DND-41 (cell line): ENCODE measurements around the gene SLC10A7.

Experiments used
- ATAC-seq: fragments of 200-7000 bp; cut with Tn5 transposase; 3 replicates; pipeline ENCODE4 v1.9.1; 2021; ENCODE audit warnings: low read depth; ENCODE audit not compliant: insufficient read depth
- DNase-seq: peaks from one replicate; pipeline ENCODE4 v3.0.0-alpha.2; 2020
- H2AFZ ChIP-seq: 2 replicates; pipeline ENCODE4 v1.6.0; 2012; ENCODE audit warnings: low read depth, low read length
- H3K27ac ChIP-seq: 2 replicates; pipeline ENCODE4 v1.5.1; 2012; ENCODE audit warnings: low read length, inconsistent platforms
- H3K27me3 ChIP-seq: fragments of 200-600 bp; sonication (generic); 2 replicates; pipeline ENCODE4 v1.6.0; 2012; ENCODE audit warnings: low read length, mild to moderate bottlenecking, inconsistent platforms; ENCODE audit not compliant: insufficient read depth, poor library complexity
- H3K36me3 ChIP-seq: 2 replicates; pipeline ENCODE4 v1.5.1; 2012; ENCODE audit warnings: low read length, inconsistent platforms; ENCODE audit not compliant: insufficient read depth
- H3K4me1 ChIP-seq: 2 replicates; pipeline ENCODE4 v1.5.1; 2012; ENCODE audit warnings: mild to moderate bottlenecking, low read length; ENCODE audit not compliant: insufficient read depth
- H3K4me2 ChIP-seq: 2 replicates; pipeline ENCODE4 v1.6.0; 2012; ENCODE audit warnings: mild to moderate bottlenecking, moderate library complexity, low read length, inconsistent platforms; ENCODE audit not compliant: insufficient read depth
- H3K4me3 ChIP-seq, 2 experiments: fragments of 200-600 bp in 1 of 2; shearing (Covaris generic) in 1 of 2; 2 replicates each; pipeline ENCODE4 v1.5.1; 2012 to 2016; ENCODE audit warnings: inconsistent platforms in 2 of 2, low read length in 2 of 2, mild to moderate bottlenecking in 2 of 2, low read depth in 1 of 2, moderate library complexity in 1 of 2
- H3K79me2 ChIP-seq: 2 replicates; pipeline ENCODE4 v1.6.0; 2012; ENCODE audit warnings: low read length, inconsistent platforms; ENCODE audit not compliant: insufficient read depth
- H3K9ac ChIP-seq: 2 replicates; pipeline ENCODE4 v1.6.0; 2012; ENCODE audit warnings: low read depth, mild to moderate bottlenecking, inconsistent platforms, low read length, moderate library complexity
- H3K9me3 ChIP-seq: 2 replicates; pipeline ENCODE4 v1.5.1; 2012; ENCODE audit warnings: low read length, moderate library complexity, mild to moderate bottlenecking, inconsistent platforms; ENCODE audit not compliant: insufficient read depth, severe bottlenecking
- H4K20me1 ChIP-seq: 2 replicates; pipeline ENCODE4 v1.6.0; 2012; ENCODE audit warnings: low read length; ENCODE audit not compliant: insufficient read depth
- EZH2 ChIP-seq: IDR thresholded peaks from 3 replicates; pipeline ENCODE4 v1.6.1; 2012; ENCODE audit warnings: borderline replicate concordance, low read depth, mild to moderate bottlenecking, moderate library complexity, low read length, inconsistent platforms; ENCODE audit not compliant: severe bottlenecking
- TF ChIP-seq, protein P1 (sequence below): IDR thresholded peaks from 2 replicates; pipeline ENCODE4 v1.5.1; 2012; ENCODE audit warnings: borderline replicate concordance, low read length, moderate library complexity, mild to moderate bottlenecking; ENCODE audit not compliant: poor library complexity, severe bottlenecking; ENCODE audit errors: extremely low read depth

SLC10A7 gene

GRCh38 chr4:146246381-146246780, 275.4 kb downstream of the SLC10A7 start:
- H4K20me1 ChIP-seq = no peaks in the 10 kb centered on the region
- H3K4me1 ChIP-seq = no peaks in the 10 kb centered on the region
- no peak overlapping the region for H3K9ac ChIP-seq
- no peak for TF ChIP-seq EZH2
- TF ChIP-seq, protein P1, sequence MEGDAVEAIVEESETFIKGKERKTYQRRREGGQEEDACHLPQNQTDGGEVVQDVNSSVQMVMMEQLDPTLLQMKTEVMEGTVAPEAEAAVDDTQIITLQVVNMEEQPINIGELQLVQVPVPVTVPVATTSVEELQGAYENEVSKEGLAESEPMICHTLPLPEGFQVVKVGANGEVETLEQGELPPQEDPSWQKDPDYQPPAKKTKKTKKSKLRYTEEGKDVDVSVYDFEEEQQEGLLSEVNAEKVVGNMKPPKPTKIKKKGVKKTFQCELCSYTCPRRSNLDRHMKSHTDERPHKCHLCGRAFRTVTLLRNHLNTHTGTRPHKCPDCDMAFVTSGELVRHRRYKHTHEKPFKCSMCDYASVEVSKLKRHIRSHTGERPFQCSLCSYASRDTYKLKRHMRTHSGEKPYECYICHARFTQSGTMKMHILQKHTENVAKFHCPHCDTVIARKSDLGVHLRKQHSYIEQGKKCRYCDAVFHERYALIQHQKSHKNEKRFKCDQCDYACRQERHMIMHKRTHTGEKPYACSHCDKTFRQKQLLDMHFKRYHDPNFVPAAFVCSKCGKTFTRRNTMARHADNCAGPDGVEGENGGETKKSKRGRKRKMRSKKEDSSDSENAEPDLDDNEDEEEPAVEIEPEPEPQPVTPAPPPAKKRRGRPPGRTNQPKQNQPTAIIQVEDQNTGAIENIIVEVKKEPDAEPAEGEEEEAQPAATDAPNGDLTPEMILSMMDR = no peak
- H3K4me3 ChIP-seq = no peak overlapping the region
- no peak overlapping the region for H3K27ac ChIP-seq
- H3K9me3 ChIP-seq = no peaks in the 10 kb centered on the region
- H3K36me3 ChIP-seq = no peaks in the 10 kb centered on the region
- no peak overlapping the region for H3K4me2 ChIP-seq
- H2AFZ ChIP-seq = no peak overlapping the region
- H3K79me2 ChIP-seq = no peaks in the 10 kb centered on the region
- H3K27me3 ChIP-seq = no peaks in the 10 kb centered on the region
- DNase-seq (no peak), ATAC-seq (no peak)

GRCh38 chr4:146245850-146246249, 275.9 kb downstream of the SLC10A7 start:
- Histone ChIP-seq H3K4me3 (no peak overlapping the region), H3K9me3 (no peaks in the 10 kb centered on the region), H3K4me1 (no peaks in the 10 kb centered on the region), H3K79me2 (no peaks in the 10 kb centered on the region), H3K36me3 (no peaks in the 10 kb centered on the region), H2AFZ (no peak overlapping the region), H3K9ac (no peak overlapping the region), H4K20me1 (no peaks in the 10 kb centered on the region), H3K27ac (no peak overlapping the region), H3K4me2 (no peak overlapping the region), H3K27me3 (no peaks in the 10 kb centered on the region)
- no peak for ATAC-seq
- no peak for DNase-seq
- TF ChIP-seq, protein P1 = no peak
- TF ChIP-seq EZH2 = no peak

DNA sequence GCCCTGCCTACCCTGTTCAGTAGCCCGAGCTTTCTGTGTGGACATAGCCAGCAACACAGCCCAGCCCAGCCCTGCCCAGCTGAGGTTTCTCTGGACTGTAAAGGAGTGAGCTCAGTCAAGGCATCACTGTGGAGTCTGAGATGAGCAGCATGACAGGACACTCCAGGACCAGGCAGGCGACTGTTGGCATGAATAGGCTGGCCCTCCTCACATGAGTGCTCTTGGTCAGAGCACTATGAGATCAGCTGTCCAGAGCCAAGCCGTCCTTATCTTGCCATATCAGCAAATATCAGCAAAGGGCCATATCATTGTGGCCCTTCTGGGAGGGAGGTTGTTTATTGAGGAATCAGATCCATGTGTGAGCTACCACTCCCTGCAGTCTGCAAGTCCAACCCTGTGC, 276.5 kb downstream of the SLC10A7 start:
- H3K27ac ChIP-seq = no peak overlapping the region
- no peak overlapping the region for H3K9ac ChIP-seq
- no peaks in the 10 kb centered on the region for H3K79me2 ChIP-seq
- H2AFZ ChIP-seq = no peak overlapping the region
- no peaks in the 10 kb centered on the region for H3K27me3 ChIP-seq
- no peak for DNase-seq
- no peak overlapping the region for H3K4me2 ChIP-seq
- H3K36me3 ChIP-seq = no peaks in the 10 kb centered on the region
- no peaks in the 10 kb centered on the region for H4K20me1 ChIP-seq
- no peaks in the 10 kb centered on the region for H3K9me3 ChIP-seq
- TF ChIP-seq, protein P1 = no peak
- TF ChIP-seq EZH2 = no peak
- H3K4me3 ChIP-seq = no peak overlapping the region
- no peak for ATAC-seq
- H3K4me1 ChIP-seq = no peaks in the 10 kb centered on the region

DNA sequence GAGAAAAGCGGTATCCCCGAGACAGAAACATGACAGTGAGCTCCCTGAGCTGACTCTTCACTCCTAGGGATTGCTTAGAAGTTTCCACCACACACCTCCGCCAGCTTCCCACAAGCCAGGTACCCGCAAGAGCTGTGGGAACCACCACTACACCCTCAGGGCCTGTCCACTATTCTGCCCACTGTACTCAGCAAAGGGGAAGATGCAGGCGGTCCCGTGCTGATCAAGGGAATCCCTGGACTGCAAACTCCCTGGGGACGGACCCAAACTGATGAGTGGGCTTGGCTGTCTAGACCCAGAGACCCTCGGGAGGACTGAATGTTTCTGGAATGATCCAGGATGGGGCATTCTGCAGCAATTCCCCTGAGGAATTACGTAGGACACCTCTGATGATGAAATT, 277.2 kb downstream of the SLC10A7 start:
- Histone ChIP-seq H3K4me3 (no peak overlapping the region), H3K27ac (no peak overlapping the region), H3K4me2 (no peak overlapping the region), H3K36me3 (no peaks in the 10 kb centered on the region), H4K20me1 (no peaks in the 10 kb centered on the region), H3K9ac (no peak overlapping the region), H3K9me3 (no peaks in the 10 kb centered on the region), H2AFZ (no peak overlapping the region), H3K79me2 (no peaks in the 10 kb centered on the region), H3K27me3 (no peaks in the 10 kb centered on the region), H3K4me1 (no peaks in the 10 kb centered on the region)
- DNase-seq (no peak), ATAC-seq (no peak)
- no peak for TF ChIP-seq EZH2
- TF ChIP-seq, protein P1 = no peak
